Ascending aorta (tissue), 2 donors: Measurements from ENCODE around the gene CHRD. TPM values are rescaled to one million over a fixed set of nuclear protein-coding genes. Genes with fewer than 3 reads are reported as not detected.

Experiments
- DNase-seq, 2 donors: peaks; one replicate each; pipeline ENCODE4 v3.0.0-alpha.2; 2019; ENCODE audit warnings: low spot score in 2 of 2
- H3K27ac ChIP-seq, 2 donors: fragments of 200-600 bp; sonication (generic); one replicate each; pipeline ENCODE4 v1.5.1; 2016 to 2017; ENCODE audit warnings: mild to moderate bottlenecking in 1 of 2
- H3K27me3 ChIP-seq: fragments of 200-600 bp; sonication (generic); one replicate; pipeline ENCODE4 v1.5.1; 2017
- H3K36me3 ChIP-seq, 2 donors: fragments of 200-600 bp; sonication (generic); one replicate each; pipeline ENCODE4 v1.5.1; 2016
- H3K4me1 ChIP-seq, 2 donors: fragments of 200-600 bp; sonication (generic); one replicate each; pipeline ENCODE4 v1.5.1; 2016 to 2017; ENCODE audit warnings: mild to moderate bottlenecking in 1 of 2
- H3K4me3 ChIP-seq, 2 donors: fragments of 200-600 bp; sonication (generic); one replicate each; pipeline ENCODE4 v1.5.1; 2016 to 2017; ENCODE audit warnings: mild to moderate bottlenecking in 1 of 2
- H3K9me3 ChIP-seq, 2 donors: fragments of 200-600 bp; sonication (generic); one replicate each; pipeline ENCODE4 v1.5.1; 2016
- intact Hi-C: fragments of 100-400 bp; cut with DNase I; formaldehyde crosslinking; loops from one replicate; pipeline ENCODE4 v1.15.1; 2023
- total RNA-seq: library from RNA; depleted of rRNA; stranded (reverse); fragments of >200 nt; gene quantifications from one replicate; pipeline ENCODE4 v1.1.0, GENCODE V29; 2016
- TF ChIP-seq, protein P1 (sequence below), 3 experiments: fragments of 200-600 bp in 2 of 3; fragments of 450-650 bp in 1 of 3; sonication (generic) in 2 of 3; IDR thresholded peaks; one replicate each; pipeline ENCODE4 v1.5.1; 2016 to 2019; ENCODE audit warnings: antibody characterized with exemption in 3 of 3, mild to moderate bottlenecking in 1 of 3, moderate library complexity in 1 of 3

Gene CHRD
- total RNA-seq, 1 donor from 2014 or later, result 172 TPM

DNA sequence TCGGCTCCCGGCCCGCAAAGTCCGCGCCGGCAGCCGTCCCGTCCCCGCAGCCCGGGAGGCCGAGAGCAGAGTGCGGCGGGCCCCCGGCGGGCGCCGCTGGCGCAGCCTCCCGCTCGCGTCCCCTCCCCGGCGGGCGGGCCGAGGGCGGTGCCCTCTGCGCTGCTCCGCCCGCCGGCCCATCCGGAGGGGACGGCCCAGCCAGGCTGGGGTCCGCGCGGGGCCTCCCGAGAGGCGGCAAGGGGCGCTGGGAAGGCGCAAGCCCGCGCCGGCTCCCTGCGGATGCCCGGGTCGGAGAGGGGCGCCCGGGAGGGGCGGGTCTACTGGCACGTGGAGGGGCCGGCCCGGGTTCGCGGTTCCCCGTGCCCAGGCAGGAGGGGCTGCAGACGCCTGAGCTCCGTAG, 18.3 kb upstream of the CHRD start, which contains the start of the genes CLCN2 and POLR2H:
TSS of gene CLCN2 (minus strand) at position 74 of the 400 bp plus-strand sequence. CDS start 126 bp downstream, outside the sequence.
TSS of gene POLR2H (plus strand) at position 179 of the 400 bp plus-strand sequence. CDS start 1,783 bp downstream, outside the sequence.
- Histone ChIP-seq H3K36me3 (peaks cover 4 to 23% of the 10 kb centered on the region in 2 donors), H3K27me3 (no peaks in the 10 kb centered on the region), H3K27ac (peak within 1 kb of the TSS; percentile 99 to 100), H3K9me3 (no peaks in the 10 kb centered on the region), H3K4me1 (peaks cover 5 to 15% of the 10 kb centered on the region in 2 donors), H3K4me3 (peak within 1 kb of the TSS; percentile 64 to 78)
- DNase-seq, result no peak
- TF ChIP-seq, protein P1, sequence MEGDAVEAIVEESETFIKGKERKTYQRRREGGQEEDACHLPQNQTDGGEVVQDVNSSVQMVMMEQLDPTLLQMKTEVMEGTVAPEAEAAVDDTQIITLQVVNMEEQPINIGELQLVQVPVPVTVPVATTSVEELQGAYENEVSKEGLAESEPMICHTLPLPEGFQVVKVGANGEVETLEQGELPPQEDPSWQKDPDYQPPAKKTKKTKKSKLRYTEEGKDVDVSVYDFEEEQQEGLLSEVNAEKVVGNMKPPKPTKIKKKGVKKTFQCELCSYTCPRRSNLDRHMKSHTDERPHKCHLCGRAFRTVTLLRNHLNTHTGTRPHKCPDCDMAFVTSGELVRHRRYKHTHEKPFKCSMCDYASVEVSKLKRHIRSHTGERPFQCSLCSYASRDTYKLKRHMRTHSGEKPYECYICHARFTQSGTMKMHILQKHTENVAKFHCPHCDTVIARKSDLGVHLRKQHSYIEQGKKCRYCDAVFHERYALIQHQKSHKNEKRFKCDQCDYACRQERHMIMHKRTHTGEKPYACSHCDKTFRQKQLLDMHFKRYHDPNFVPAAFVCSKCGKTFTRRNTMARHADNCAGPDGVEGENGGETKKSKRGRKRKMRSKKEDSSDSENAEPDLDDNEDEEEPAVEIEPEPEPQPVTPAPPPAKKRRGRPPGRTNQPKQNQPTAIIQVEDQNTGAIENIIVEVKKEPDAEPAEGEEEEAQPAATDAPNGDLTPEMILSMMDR (IDR thresholded peaks at IDR 0.05), result no peak
- intact Hi-C loops, result loop anchor here (1.0 to 10.0 kb wide), 5 partner anchors 26 to 413 kb away; partner anchors contain the start of genes ABCC5, ABCF3 and PSMD2

DNA sequence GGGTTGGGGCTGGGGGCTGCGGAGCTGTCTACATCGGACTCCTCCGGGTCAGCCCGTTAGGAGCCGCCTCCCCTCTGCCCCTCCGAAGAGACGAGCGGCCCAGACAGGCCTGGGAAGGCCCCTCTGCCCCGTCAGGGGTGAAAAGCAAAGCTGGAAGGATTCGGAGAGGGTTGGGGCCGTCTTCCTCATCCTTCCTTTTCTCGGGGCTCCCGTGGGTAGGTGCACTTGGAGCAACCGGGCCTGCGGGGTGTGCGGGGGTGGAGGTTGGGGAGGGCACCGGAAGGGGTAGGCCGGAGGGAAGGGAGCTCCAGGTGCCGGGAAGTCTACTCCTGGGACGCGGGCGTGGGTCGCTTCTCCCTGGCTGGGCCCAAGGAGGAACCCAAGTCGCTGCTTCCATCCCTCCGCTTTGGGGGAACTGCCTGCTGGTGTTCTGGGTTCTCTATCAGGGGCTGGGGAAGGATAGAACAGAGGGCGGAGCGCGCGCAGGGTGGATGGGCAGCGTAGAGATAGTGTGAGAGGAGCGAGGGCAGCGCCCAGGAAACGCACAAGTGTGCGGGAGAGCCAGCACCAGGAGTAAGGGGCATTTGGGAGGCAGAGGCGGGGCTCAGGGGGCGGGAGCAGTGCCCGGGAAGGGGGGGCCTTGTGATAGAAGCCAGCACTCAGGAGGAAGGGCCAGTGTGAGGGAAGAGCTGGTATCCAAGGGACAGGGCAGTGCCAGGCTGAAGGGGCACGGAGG, 17.8 kb upstream of the CHRD start:
- Histone ChIP-seq H3K9me3 (no peaks in the 10 kb centered on the region), H3K4me3 (peak overlapping the region; percentile 64 to 78), H3K36me3 (peaks cover 8 to 25% of the 10 kb centered on the region in 2 donors), H3K4me1 (peaks cover 5 to 15% of the 10 kb centered on the region in 2 donors), H3K27me3 (no peaks in the 10 kb centered on the region), H3K27ac (peak overlapping the region; percentile 99 to 100)
- intact Hi-C loops, result loop anchor here (1.0 to 10.0 kb wide), 6 partner anchors 27 to 413 kb away; partner anchors contain the start of genes ABCC5, ABCF3 and PSMD2
- TF ChIP-seq, protein P1 (IDR thresholded peaks at IDR 0.05), result no peak
- DNase-seq, result peak; percentile 35 to 84

DNA sequence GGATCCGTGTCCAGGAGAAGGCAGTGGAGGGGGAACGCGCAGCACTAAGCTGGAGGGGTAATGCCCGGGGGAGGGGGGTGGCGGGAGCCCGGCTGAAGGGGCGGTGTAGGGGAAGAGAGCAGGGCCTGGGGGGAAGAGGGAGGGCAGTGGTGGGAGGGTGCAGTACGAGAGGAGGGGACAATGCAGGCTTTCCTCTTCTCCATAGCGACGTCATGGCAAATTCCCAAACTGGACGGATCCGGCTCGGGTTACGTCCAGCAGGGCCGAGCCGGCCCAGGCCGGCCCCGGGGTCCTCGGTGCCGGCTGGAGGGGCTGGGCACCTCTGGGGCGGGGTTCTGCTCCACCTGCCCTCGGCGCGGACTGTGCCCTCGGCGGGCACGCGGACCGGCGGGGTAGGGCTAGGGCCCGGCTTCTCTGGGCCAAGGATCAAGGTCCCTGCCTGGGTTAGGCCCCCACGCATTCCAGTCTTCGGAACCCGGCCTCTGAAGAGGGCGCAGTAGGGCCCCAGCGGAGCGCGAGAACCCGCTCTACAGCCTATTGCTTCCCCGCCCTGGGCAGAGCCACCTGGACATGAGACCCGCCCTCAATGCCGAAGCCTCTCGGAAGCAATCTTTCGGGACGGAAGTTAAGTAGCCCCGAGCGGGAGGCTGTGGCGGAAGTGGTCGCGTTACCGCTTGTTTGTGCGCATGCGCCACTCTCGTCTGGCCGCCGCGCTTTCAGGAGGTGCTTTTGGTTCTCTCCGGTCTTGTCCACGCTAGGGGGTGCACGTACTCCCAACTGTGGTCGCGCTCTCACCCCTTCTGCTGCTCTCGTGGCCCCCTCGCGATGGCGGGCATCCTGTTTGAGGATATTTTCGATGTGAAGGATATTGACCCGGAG, 16.9 kb upstream of the CHRD start:
- H3K4me1 ChIP-seq, result peaks cover 5 to 15% of the 10 kb centered on the region in 2 donors
- peak overlapping the region; percentile 64 to 78 for H3K4me3 ChIP-seq
- intact Hi-C loops, result loop anchor here (1.0 to 10.0 kb wide), 4 partner anchors 48 to 412 kb away; partner anchors contain the start of genes ABCC5 and ABCF3
- H3K36me3 ChIP-seq, result peaks cover 8 to 24% of the 10 kb centered on the region in 2 donors
- TF ChIP-seq, protein P1 (IDR thresholded peaks at IDR 0.05), result peak in 2 of 3 experiments; percentile 56 to 68
- no peaks in the 10 kb centered on the region for H3K27me3 ChIP-seq
- peak overlapping the region; percentile 99 to 100 for H3K27ac ChIP-seq
- H3K9me3 ChIP-seq, result no peaks in the 10 kb centered on the region
- peak; percentile 79 to 98 for DNase-seq

DNA sequence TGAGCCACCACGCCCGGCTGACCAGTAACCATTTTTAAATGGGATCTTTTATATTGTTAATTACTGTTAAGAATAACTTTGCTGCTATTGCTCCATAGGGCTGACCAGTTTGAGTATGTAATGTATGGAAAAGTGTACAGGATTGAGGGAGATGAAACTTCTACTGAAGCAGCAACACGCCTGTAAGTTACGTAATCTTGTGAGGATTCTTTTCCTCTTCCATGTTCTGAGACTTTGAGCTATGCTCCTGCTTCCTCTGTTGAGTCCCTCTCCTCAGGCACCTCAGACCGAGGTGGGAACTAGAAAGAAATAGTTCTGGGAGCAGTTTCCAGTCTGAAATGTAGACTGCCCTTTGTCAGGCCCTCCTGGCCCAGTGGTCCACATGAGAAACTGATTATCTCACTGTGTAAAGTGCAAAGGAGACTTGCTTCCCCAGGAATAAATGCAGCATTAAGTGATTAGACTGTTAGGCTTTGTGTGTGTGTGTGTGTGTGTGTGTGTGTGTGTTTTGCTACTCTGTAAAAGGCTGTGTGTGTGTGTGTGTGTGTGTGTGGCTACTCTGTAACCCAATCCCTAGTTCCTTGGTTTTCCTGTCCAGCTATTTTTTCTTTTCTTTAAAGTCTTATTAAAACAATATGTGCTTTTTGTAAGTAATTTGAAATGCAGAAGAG, 13.1 kb upstream of the CHRD start:
- no peaks in the 10 kb centered on the region for H3K9me3 ChIP-seq
- intact Hi-C loops, result loop anchor here (5.0 to 10.0 kb wide), 2 partner anchors 346 to 408 kb away; partner anchors contain the start of gene MAGEF1
- peaks cover 19 to 28% of the 10 kb centered on the region in 2 donors for H3K4me1 ChIP-seq
- TF ChIP-seq, protein P1 (IDR thresholded peaks at IDR 0.05), result no peak
- no peak overlapping the region for H3K27ac ChIP-seq
- no peak overlapping the region for H3K4me3 ChIP-seq
- peaks cover 8 to 29% of the 10 kb centered on the region in 2 donors for H3K36me3 ChIP-seq
- no peak for DNase-seq
- H3K27me3 ChIP-seq, result no peaks in the 10 kb centered on the region

DNA sequence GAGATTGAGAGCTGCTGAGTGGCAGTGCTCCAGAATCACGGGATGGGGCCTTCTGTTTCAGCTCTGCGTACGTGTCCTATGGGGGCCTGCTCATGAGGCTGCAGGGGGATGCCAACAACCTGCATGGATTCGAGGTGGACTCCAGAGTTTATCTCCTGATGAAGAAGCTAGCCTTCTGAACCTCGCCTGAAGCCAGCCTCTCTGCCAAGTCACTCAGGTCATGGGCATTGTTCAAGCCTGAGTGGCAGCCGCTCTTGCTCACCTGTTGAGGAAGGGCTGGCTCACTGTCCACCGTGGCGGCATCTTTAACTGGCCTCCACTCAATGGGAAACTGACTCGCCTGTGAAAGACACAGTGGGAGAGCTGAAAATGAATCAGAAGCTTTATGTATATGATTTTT, 11.7 kb upstream of the CHRD start:
- DNase-seq, result no peak
- Histone ChIP-seq H3K4me3 (no peak overlapping the region), H3K27me3 (no peaks in the 10 kb centered on the region), H3K9me3 (no peaks in the 10 kb centered on the region), H3K4me1 (peaks cover 19 to 28% of the 10 kb centered on the region in 2 donors), H3K36me3 (peaks cover 8 to 29% of the 10 kb centered on the region in 2 donors), H3K27ac (peak overlapping the region; percentile 75 to 80)
- intact Hi-C loops, result loop anchor here (5.0 to 10.0 kb wide), 2 partner anchors 344 to 407 kb away; partner anchors contain the start of gene MAGEF1
- TF ChIP-seq, protein P1 (IDR thresholded peaks at IDR 0.05), result no peak
